Measurements from ENCODE around the gene ILF2.
"Not testable (repeated sequence)": the region's sequence is repeated elsewhere in the genome, so short reads cannot be mapped to it uniquely, and the experiment has no call there.

ILF2 gene
- total RNA-seq, result 97.9 to 168 (median 138) reads per million in 17 experiments

GRCh38 chr1:153670859-153671627 lies at the start of gene ILF2:
Gene ILF2, minus strand, starts transcription at chr1:153670993. Its CDS starts 71 bp downstream, at chr1:153670922.
- peak; percentile 97 to 100 (median 98) for DNase-seq

GRCh38 chr1:153717330-153717729 lies 46.5 kb upstream of the ILF2 start:
- DNase-seq, result no peak

- DNase-seq, result not testable (repeated sequence)
These were observed 45.4 kb upstream of the ILF2 start for GRCh38 chr1:153716211-153716610.

GRCh38 chr1:153711026-153711425 lies 40.2 kb upstream of the ILF2 start:
- no peak for DNase-seq

DNA sequence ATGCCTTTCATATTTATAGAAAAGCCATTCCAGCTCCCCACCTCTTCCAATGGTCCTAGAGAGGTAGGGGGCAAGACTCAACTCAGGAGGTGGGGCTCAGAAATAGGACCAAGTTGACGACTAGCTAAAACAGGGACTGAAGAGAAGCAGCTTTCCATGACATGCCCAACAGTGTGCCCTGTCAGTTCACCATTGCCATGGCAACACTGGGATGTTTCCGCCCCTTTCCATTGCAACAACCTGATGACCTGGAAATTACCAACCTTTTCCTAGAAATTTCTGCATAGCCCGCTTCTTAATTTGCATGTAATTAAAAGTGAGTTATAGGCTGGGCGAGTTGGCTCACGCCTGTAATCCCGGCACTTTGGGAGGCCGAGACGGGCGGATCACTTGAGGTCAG lies 34.7 kb upstream of the ILF2 start:
- no peak for DNase-seq

DNA sequence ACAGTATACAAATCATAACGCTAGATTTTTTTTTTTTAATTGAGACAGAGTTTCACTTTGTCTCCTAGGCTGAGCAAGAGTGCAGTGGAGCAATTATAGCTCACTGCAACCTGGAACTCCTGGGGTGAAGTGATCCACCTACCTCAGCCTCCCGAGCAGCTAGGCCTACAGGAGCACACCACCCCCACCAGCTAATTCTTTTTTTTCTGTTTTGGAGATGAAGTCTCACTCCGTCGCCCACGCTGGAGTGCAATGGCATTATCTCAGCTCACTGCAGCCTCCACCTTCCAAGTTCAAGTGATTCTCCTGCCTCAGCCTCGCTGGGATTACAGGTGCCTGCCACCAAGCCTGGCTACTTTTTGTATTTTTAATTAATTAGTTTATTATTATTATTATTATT lies 29.0 kb upstream of the ILF2 start:
- no peak for DNase-seq

DNA sequence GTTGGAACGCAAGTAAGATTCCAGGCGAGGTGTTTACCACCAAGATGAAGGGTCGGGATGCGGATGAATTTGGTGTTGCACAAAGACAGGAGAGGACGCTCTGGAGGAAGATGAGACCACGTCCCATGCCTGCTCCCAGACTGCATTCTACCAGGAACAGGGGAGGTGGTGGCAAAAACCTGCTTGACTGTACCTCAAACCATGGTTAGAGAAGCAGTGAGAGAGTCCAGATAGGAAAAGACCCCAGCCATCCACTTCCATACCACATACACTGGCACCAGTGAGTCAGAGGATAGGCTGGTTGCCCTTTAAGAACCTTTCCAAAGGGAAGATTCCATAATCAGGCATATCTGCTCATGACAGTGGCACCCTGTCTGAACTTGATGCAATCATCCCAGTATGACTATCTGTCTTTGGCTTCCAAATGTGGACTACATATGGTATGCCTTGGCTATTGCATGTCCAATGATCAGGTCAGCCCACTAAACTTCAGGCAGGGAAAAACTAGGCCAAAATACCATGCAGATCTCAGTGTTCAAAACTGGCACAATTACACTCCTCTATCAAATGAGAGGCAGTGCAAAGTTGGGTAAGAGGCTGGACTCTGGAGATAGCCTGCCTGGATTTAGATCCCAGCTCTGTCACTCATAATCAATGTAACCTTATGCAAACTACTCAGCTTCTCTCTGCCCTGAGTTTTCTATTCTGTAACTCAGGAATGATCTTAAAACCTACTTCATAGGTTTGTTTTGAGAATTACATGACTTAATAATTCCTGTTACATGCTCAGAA lies 28.3 kb upstream of the ILF2 start:
- DNase-seq, result peak in 3 of 4 experiments; percentile 13 to 61 (median 37)

- peak; percentile 21 to 51 (median 40) for DNase-seq
These were observed 27.5 kb upstream of the ILF2 start for GRCh38 chr1:153698020-153698922.

- DNase-seq, result peak in 1 of 4 experiments; percentile 9
These were observed 26.6 kb upstream of the ILF2 start for GRCh38 chr1:153697191-153698019.

DNA sequence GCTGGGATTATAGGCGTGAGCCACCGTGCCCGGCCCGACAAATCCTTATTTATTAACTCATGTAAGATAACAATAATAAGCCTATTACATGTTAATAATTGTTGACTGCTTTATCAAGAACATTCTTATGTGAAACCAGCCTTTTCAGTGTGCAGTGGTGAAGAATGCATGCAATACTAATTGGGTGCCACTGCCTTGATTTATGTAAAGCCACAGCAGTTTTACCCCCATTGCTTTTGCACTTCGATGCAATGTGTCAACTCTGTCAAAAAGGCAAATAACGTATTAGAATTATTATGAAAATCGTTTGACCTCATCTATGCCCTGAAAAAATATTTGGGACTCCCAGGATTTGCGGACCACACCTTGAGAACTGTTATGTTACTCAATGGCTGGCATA lies 25.9 kb upstream of the ILF2 start:
- no peak for DNase-seq

GRCh38 chr1:153693466-153693865 lies 22.7 kb upstream of the ILF2 start:
- DNase-seq, result no peak

DNA sequence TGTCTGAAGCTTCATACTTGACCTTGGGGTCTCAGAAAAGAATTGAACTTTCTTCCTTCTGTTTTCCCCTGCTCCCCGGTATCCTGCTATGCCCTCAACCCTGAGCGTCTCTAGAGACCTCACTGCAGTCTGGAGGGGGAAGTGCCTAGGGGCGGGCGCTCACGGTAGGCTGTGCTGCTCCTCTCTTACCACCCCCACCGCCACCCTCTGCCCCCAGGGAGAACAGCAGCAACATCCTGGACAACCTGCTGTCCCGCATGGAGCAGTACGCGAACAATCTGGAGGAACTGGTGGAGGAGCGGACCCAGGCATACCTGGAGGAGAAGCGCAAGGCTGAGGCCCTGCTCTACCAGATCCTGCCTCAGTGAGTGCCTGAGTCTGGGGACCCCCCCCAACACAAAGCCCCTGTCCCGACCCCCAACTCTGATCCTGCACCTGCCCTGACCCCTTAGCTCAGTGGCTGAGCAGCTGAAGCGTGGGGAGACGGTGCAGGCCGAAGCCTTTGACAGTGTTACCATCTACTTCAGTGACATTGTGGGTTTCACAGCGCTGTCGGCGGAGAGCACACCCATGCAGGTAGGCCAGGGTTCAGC lies 18.0 kb upstream of the ILF2 start:
- DNase-seq, result no peak

- DNase-seq, result peak in 3 of 4 experiments; percentile 41 to 53 (median 48)
These were observed 17.5 kb upstream of the ILF2 start for GRCh38 chr1:153688276-153688675.

DNA sequence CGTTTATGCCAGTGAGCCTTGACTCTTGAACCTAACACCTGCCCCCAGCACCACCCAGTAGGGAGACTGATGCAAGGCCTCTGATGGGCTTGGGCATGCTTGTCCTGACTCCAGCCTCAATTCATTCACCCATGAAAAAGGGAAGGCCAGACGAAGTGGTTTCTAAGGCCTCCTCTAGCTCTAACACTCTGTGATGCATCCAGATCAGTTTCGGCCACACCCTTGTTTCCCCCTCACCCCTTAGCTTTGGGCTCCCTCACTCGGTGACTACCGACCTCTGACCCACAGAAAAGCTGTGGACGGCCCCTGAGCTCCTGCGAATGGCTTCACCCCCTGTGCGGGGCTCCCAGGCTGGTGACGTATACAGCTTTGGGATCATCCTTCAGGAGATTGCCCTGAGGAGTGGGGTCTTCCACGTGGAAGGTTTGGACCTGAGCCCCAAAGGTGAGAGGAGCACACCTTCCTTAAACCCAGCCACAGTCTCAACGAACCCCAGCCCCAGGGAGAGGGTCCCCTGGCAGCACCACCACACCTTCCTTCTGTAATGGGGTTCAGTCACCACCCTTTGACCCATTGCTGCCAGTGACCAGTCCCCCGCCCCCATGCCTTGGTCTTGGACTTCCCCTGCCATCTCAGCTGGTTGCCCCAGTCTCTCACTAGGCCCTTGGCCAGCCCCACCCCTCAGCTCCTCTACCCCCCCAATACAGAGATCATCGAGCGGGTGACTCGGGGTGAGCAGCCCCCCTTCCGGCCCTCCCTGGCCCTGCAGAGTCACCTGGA lies 16.7 kb upstream of the ILF2 start:
- DNase-seq, result peak in 3 of 4 experiments; percentile 47 to 54 (median 48)

DNA sequence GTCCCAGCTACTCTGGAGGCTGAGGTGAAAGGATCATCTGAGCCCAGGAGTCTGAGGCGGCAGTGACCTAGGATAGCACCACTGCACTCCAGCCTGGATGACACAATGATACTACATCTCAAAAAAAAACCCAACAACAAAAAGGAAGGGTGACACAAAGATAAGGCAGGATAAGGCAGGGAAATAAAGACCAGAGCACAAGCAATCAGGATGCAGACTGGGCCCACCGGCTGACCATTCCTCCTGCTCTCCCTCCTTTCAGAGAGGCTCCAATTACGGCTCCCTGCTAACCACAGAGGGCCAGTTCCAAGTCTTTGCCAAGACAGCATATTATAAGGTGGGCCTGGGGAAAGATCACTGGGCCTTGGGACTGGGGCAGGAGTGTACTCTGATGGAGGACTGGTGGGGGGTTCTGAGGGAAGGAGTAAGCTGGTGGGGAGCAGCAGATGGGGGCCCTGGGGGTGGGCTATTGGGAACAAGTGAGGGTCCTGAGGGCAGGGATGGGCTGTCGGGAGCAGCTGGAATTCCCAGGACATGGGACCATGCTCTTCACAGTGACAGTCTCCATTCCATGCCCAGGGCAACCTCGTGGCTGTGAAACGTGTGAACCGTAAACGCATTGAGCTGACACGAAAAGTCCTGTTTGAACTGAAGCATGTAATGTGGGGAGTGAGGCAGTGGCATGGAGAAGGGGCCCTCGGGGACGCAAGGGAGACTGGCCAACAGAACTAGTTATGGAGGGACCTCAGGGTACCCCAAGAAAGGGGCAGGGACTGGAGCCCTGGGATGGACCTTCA lies 14.9 kb upstream of the ILF2 start:
- DNase-seq, result no peak

- no peak for DNase-seq
These were observed 14.1 kb upstream of the ILF2 start for GRCh38 chr1:153684892-153685291.

GRCh38 chr1:153683854-153684253 lies 13.1 kb upstream of the ILF2 start:
- peak in 3 of 4 experiments; percentile 31 to 44 (median 32) for DNase-seq

- no peak for DNase-seq
These were observed 11.9 kb upstream of the ILF2 start for GRCh38 chr1:153682730-153683129.

- no peak for DNase-seq
These were observed 9.3 kb upstream of the ILF2 start for GRCh38 chr1:153680120-153680403.

Measured in suppressor macrophage (primary cell).